ENCODE data around the gene LGALSL. TPM values are rescaled to one million over a fixed set of nuclear protein-coding genes. Genes with fewer than 3 reads are reported as not detected.

LGALSL gene
- total RNA-seq, 3 donors from 2014 or later, result 30.7 to 40.9 (median 37.6) TPM

GRCh38 chr2:64485331-64485730 is 31.4 kb downstream of the LGALSL start:
- intact Hi-C loops (cut with DNase I, micrococcal nuclease), result loop anchor here (5.0 kb wide), 1 partner anchor 153 kb away; no protein-coding TSS in a partner anchor
- Histone ChIP-seq H3K4me1 (ENCODE audit: low read depth) (no peaks in the 10 kb centered on the region), H3K4me3 (no peak overlapping the region), H3K9me3 (no peaks in the 10 kb centered on the region), H3K36me3 (ENCODE audit: low read depth) (no peaks in the 10 kb centered on the region)
- DNase-seq (no peak), ATAC-seq (no peak)
- no peak for TF ChIP-seq CTCF (IDR thresholded peaks at IDR 0.05)

GRCh38 chr2:64485961-64486360 is 32.0 kb downstream of the LGALSL start:
- Histone ChIP-seq H3K4me3 (no peak overlapping the region), H3K9me3 (no peaks in the 10 kb centered on the region), H3K36me3 (ENCODE audit: low read depth) (no peaks in the 10 kb centered on the region), H3K4me1 (ENCODE audit: low read depth) (no peaks in the 10 kb centered on the region)
- no peak for TF ChIP-seq CTCF (IDR thresholded peaks at IDR 0.05)
- intact Hi-C loops (cut with DNase I, micrococcal nuclease), result loop anchor here (5.0 kb wide), 1 partner anchor 154 kb away; no protein-coding TSS in a partner anchor
- DNase-seq (no peak), ATAC-seq (peak; percentile 39)

- Histone ChIP-seq H3K4me3 (no peak overlapping the region), H3K4me1 (ENCODE audit: low read depth) (no peaks in the 10 kb centered on the region), H3K36me3 (ENCODE audit: low read depth) (no peaks in the 10 kb centered on the region), H3K9me3 (no peaks in the 10 kb centered on the region)
- no peak for TF ChIP-seq CTCF (IDR thresholded peaks at IDR 0.05)
- ATAC-seq (peak; percentile 46), DNase-seq (no peak)
- intact Hi-C loops (cut with DNase I, micrococcal nuclease), result loop anchor here (5.0 kb wide), 1 partner anchor 155 kb away; no protein-coding TSS in a partner anchor
These were observed 33.5 kb downstream of the LGALSL start for GRCh38 chr2:64487256-64488049.

GRCh38 chr2:64488050-64488974 is 34.4 kb downstream of the LGALSL start:
- Histone ChIP-seq H3K4me3 (no peak overlapping the region), H3K9me3 (no peaks in the 10 kb centered on the region), H3K36me3 (ENCODE audit: low read depth) (no peaks in the 10 kb centered on the region), H3K4me1 (ENCODE audit: low read depth) (no peaks in the 10 kb centered on the region)
- ATAC-seq (peak; percentile 88), DNase-seq (peak; percentile 68 to 86 (median 84))
- intact Hi-C loops (cut with DNase I, micrococcal nuclease), result loop anchor here (5.0 kb wide), 1 partner anchor 156 kb away; no protein-coding TSS in a partner anchor
- TF ChIP-seq CTCF (IDR thresholded peaks at IDR 0.05), result peak; percentile 93

GRCh38 chr2:64489081-64489751 is 35.3 kb downstream of the LGALSL start:
- no peaks in the 10 kb centered on the region for H3K36me3 ChIP-seq (ENCODE audit: low read depth)
- DNase-seq (no peak), ATAC-seq (no peak)
- H3K4me1 ChIP-seq (ENCODE audit: low read depth), result no peaks in the 10 kb centered on the region
- TF ChIP-seq CTCF (IDR thresholded peaks at IDR 0.05), result no peak
- intact Hi-C loops (cut with DNase I, micrococcal nuclease), result loop anchor here (5.0 kb wide), 1 partner anchor 157 kb away; no protein-coding TSS in a partner anchor
- no peak overlapping the region for H3K4me3 ChIP-seq
- no peaks in the 10 kb centered on the region for H3K9me3 ChIP-seq

Data from mucosa of descending colon (tissue), 3 donors.